ENCODE measurements around the gene VWA3A. TPM values are rescaled to one million over a fixed set of nuclear protein-coding genes. Genes with fewer than 3 reads are reported as not detected.
"Not testable (repeated sequence)": the region's sequence is repeated elsewhere in the genome, so short reads cannot be mapped to it uniquely, and the experiment has no call there.

The VWA3A gene
- total RNA-seq, 2 donors from 2014 or later, result not detected

- ATAC-seq, result no peak
- intact Hi-C loops (cut with DNase I), result no loop called here
- DNase-seq, result no peak
These were observed 32.4 kb downstream of the VWA3A start for GRCh38 chr16:22124583-22125284.

DNA sequence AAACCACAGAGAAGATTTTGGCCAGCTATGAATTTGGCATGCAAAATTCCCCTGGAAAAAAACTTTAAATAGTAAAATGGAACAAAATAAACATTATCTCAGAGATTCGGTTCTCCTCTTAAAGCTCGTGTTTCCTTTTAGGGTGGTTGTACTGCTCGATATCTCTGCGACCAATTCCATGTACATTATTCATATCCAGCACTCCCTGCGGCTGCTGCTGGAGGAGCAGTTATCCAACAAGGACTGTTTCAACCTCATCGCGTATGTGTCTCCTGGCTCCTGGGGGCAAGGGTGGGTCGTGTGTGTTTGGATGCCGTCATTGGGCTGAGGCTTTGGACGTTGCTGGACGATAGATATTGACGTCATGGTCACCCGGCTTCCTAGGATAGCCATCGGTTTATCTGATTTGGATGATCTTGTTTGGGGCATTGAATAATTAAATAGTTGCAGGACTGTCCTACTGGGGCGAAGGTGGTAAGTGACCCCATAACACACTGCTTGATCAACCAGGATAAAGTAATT is 33.8 kb downstream of the VWA3A start:
- no peak for ATAC-seq
- intact Hi-C loops (cut with DNase I), result no loop called here

DNA sequence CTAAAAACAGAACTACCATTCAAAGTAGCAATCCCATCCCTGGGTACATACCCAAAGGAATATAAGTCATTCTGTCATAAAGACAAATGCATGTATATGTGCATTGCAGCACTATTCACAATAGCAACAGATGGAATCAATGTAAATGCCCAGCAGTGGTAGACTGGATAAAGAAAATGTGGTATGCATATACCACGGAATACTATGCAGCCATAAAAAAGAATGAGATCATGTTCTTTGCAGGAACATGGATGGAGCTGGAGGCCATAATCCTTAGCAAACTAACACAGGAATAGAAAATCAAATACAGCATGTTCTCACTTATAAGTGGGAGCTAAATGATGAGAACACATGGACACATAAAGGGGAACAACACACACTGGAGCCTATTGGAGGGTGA is 36.2 kb downstream of the VWA3A start:
- ATAC-seq; DNase-seq; intact Hi-C loops (cut with DNase I): not testable (repeated sequence)

More for the DNA sequence above, 33.8 kb downstream of the VWA3A start:
- DNase-seq, result no peak

GRCh38 chr16:22130528-22130927 is 38.2 kb downstream of the VWA3A start:
- DNase-seq, result no peak
- intact Hi-C loops (cut with DNase I), result no loop called here
- ATAC-seq, result no peak

DNA sequence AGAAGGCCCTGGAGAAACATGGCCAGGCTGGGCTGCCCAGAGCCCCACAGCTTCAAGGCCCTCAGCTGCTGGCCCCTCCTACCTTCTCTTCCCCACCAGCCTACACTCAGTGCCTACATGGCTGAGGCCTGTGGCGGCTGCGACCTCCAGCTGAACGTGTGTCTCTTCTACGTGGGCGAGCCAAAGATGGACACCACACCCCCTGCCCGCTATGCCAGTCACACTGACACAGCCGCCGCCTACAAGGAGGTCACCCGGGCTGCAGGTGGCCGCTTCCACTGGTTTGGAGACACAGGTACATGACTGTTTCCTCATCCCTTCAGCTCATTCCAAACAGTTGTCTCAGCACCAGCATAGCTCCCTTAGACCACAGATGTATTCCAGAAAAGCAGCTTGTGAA is 40.5 kb downstream of the VWA3A start:
- DNase-seq (no peak), ATAC-seq (no peak)
- intact Hi-C loops (cut with DNase I), result no loop called here

DNA sequence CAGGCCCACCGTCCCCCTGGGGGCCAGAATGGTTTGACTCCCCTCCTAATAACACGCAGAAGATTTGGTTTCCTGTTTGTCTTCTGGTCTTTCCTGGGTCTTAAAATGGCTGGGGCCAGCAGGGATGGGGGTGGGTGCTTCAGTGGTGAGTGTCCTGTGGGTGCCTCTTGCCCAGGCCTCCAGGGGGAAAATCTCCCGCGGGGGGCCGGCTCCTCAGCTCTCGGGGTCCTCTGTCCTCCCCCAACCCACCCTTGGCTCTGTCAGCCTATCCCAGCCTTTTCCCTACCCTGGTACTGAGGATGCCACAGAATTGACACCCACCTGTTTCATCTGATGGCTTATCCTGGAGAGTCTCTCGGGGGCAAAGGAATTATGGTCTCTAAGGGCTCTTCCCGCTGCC is 46.1 kb downstream of the VWA3A start:
- ATAC-seq (no peak), DNase-seq (no peak)
- intact Hi-C loops (cut with DNase I), result no loop called here

DNA sequence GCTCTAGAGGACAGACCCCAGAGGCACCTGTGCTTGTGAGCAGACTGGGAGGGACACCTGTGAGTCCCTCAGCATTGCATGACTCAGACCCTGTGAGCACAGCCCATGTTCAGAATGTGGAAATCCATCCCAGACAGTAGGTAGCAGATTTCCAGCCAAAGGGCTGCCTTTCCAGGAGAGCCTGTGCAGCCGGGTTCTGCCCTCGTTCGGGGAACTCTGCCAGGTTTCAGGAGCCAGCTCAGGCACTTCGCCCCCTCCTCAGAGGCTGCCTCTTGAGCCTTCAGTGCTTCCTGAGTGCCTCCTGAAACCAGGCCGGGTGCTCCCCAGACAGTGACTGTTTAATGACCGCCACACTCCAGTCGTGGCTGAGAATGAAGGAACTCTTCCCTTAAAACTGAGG is 46.7 kb downstream of the VWA3A start:
- intact Hi-C loops (cut with DNase I), result no loop called here
- ATAC-seq, result no peak
- DNase-seq, result no peak

DNA sequence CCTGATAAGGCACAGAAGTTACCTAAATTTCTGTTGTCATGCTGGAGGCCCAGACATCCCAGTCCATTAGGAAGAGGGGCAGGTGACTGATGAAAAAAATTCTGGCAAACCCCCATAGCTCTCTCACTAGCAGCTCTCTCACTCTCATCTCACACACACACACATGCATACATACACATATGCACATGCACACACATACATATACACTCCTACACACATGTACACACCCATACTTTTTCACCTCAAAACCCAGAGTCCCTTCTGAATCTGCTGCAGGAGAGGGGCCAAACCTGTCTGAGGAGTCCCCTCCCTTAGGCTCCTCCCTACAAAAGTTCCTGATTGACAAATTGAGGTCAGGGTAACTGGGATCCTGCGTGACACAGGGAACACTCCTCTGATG is 47.4 kb downstream of the VWA3A start:
- intact Hi-C loops (cut with DNase I), result no loop called here
- ATAC-seq (no peak), DNase-seq (no peak)

- intact Hi-C loops (cut with DNase I), result no loop called here
- DNase-seq (no peak), ATAC-seq (no peak)
These were observed 49.4 kb downstream of the VWA3A start for GRCh38 chr16:22141767-22142166.

GRCh38 chr16:22144520-22144919 is 52.2 kb downstream of the VWA3A start:
- intact Hi-C loops (cut with DNase I), result no loop called here
- DNase-seq, result no peak
- no peak for ATAC-seq

DNA sequence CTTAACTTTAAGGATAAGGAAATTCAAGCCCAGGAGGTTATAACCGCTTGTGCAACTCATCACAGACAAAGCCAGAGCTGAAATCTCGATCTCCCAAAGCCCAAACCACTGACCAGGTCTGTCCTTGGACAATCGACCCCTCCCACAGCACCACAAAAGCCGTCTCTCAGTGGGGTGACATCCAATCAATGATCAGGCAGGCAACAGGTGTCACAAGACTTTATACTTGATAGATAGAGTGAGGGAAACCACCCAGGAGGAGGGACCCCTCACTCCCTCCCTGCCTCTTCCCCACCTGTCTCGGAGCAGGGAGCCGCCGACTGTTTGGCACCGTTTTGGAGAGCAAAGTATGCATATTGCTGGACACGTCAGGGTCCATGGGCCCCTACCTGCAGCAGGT is 55.5 kb downstream of the VWA3A start:
- ATAC-seq (no peak), DNase-seq (no peak)
- intact Hi-C loops (cut with DNase I), result no loop called here

DNA sequence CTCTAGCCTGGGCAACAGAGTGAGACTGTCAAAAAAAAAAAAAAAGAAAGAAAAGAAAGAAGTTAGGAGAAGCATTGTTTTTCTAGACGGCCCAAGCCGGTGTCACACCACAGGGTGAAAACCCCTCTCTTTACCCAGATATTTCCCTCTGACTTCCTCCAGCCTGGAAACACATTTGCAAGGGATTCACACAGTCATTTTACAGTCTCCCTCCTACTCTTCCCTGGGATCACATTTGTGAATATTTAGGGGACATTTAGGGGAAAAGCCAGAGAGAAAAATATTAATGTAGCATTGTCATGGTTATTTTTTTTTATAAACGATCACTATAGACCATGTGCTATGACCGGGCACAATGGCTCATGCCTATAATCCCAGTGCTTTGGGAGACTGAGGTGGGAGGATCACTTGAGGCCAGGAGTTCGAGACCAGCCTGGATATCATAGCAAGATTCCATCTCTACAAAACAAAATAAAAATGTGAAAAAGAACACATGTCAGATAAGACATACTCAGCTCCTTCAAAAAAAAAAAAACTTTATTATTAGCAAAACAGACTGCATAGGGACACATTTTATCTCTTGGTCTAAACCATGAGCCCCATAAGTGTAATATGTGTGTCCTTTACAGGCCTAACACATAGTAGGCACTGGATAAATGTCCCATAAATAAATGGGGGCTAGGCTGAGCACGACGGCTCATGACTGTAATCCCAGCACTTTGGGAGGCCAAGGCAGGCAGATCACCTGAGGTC is 59.1 kb downstream of the VWA3A start:
- intact Hi-C loops (cut with DNase I), result no loop called here
- no peak for DNase-seq
- no peak for ATAC-seq

- intact Hi-C loops (cut with DNase I), result no loop called here
- no peak for ATAC-seq
- no peak for DNase-seq
These were observed 60.0 kb downstream of the VWA3A start for GRCh38 chr16:22152316-22152715.

- intact Hi-C loops (cut with DNase I); DNase-seq; ATAC-seq: not testable (repeated sequence)
These were observed 60.7 kb downstream of the VWA3A start for GRCh38 chr16:22153078-22153477.

DNA sequence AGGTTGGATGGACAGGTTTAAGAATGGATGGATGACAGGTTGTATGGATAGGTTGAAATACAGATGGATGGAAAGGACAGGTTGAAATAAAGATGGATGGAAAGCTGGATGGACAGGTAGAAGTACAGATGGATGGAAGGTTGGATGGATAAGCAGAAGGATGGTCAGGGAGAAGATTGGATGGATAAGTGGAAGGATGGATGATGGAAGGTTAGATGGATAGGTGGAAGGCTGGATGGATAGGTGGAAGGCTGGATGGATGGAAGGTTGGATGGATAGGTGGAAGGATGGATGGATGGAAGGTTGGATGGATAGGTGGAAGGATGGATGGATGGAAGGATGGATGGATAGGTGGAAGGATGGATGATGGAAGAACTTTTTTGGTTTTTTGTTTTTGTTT is 69.1 kb downstream of the VWA3A start:
- no peak for ATAC-seq

GRCh38 chr16:22161999-22162655 is 69.8 kb downstream of the VWA3A start, which contains the start of gene SDR42E2:
Gene SDR42E2 (plus strand): TSS chr16:22162506. CDS start chr16:22165583, 3,077 bp downstream.
- intact Hi-C loops (cut with DNase I), result no loop called here
- no peak for ATAC-seq
- DNase-seq, result no peak

More for the DNA sequence above, 69.1 kb downstream of the VWA3A start:
- no peak for DNase-seq
- intact Hi-C loops (cut with DNase I), result no loop called here

- ATAC-seq, result no peak
- no peak for DNase-seq
- intact Hi-C loops (cut with DNase I), result no loop called here
These were observed 70.3 kb downstream of the VWA3A start for GRCh38 chr16:22162656-22163009.

DNA sequence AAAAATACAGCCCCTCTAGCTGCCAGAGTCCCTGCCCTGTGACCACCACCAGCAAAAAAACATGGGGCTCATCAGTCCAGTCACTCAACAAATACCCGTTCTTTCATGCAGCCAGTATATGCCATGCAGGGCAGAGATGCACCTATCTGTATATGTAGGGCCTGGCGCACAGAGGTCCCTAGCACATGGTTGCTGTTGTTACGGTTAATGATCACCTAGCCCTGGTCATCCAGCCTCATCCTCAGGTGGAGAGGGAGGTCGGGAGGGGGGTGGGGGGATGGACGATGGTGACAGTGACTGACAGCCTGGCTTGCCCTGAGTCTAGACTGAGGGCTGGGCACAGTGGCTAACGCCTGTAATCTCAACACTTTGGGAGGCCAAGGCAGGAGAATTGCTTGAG is 71.5 kb downstream of the VWA3A start:
- intact Hi-C loops (cut with DNase I), result no loop called here
- ATAC-seq, result no peak
- no peak for DNase-seq

GRCh38 chr16:22164482-22164881 is 72.1 kb downstream of the VWA3A start:
- ATAC-seq (no peak), DNase-seq (no peak)
- intact Hi-C loops (cut with DNase I), result no loop called here
